Measurements from ENCODE around the gene CHRM2.

DNA sequence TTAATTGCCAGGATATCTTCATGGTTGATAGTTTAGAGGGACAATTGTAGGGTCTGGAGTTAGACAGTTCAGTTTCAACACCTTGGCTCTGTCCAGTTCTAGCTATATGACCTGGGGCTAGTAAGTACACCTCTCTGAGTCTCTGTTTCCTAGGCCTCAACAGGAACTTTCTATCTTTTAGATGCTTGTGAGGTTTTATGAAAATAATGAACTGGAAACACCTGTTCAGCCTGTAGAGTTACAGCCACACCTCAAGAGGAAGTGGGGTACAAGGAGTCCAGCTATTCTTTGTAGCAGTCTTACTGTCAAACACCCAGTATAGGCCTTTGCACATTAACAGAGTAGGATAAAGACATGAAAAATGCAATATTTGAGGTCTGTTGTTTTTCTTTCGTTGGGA is 73.4 kb downstream of the CHRM2 start:
- TF ChIP-seq, protein P1, sequence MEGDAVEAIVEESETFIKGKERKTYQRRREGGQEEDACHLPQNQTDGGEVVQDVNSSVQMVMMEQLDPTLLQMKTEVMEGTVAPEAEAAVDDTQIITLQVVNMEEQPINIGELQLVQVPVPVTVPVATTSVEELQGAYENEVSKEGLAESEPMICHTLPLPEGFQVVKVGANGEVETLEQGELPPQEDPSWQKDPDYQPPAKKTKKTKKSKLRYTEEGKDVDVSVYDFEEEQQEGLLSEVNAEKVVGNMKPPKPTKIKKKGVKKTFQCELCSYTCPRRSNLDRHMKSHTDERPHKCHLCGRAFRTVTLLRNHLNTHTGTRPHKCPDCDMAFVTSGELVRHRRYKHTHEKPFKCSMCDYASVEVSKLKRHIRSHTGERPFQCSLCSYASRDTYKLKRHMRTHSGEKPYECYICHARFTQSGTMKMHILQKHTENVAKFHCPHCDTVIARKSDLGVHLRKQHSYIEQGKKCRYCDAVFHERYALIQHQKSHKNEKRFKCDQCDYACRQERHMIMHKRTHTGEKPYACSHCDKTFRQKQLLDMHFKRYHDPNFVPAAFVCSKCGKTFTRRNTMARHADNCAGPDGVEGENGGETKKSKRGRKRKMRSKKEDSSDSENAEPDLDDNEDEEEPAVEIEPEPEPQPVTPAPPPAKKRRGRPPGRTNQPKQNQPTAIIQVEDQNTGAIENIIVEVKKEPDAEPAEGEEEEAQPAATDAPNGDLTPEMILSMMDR (IDR thresholded peaks at IDR 0.05) = no peak
- TF ChIP-seq EZH2 (IDR thresholded peaks at IDR 0.05) (no peak), EZH2phosphoT487 (IDR thresholded peaks at IDR 0.05) (no peak)
